22Rv1 (cell line): ENCODE results near the gene AADAT.

Experiments used
- ZFX ChIP-seq: fragments of 450-650 bp; IDR thresholded peaks from 2 replicates; pipeline ENCODE4 v1.6.1; 2017; ENCODE audit warnings: antibody characterized with exemption, borderline replicate concordance
- TF ChIP-seq, protein P1 (sequence below): fragments of 450-650 bp; IDR thresholded peaks from 2 replicates; pipeline ENCODE4 v1.5.1; 2017; ENCODE audit warnings: mild to moderate bottlenecking

DNA sequence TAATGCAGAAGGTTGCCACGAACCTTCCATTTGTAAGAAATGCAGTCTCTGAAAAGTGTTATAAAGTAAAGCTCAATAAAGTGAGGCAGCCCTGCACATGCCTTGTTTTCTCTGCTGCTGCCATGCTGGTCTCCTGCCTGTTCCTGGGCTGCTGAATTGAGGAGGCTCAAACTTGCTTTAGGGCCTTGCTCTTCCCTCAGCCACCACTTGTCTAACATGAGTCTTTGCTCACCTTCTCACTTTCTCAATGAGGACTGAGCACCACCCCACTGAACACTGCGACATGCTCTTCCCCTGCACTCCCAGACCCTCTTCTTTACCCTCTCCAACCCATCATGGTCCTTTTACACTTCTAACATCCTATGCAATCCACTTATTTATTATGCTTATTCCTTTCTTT, 38.4 kb downstream of the AADAT start:
- TF ChIP-seq, protein P1, sequence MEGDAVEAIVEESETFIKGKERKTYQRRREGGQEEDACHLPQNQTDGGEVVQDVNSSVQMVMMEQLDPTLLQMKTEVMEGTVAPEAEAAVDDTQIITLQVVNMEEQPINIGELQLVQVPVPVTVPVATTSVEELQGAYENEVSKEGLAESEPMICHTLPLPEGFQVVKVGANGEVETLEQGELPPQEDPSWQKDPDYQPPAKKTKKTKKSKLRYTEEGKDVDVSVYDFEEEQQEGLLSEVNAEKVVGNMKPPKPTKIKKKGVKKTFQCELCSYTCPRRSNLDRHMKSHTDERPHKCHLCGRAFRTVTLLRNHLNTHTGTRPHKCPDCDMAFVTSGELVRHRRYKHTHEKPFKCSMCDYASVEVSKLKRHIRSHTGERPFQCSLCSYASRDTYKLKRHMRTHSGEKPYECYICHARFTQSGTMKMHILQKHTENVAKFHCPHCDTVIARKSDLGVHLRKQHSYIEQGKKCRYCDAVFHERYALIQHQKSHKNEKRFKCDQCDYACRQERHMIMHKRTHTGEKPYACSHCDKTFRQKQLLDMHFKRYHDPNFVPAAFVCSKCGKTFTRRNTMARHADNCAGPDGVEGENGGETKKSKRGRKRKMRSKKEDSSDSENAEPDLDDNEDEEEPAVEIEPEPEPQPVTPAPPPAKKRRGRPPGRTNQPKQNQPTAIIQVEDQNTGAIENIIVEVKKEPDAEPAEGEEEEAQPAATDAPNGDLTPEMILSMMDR, result no peak
- no peak for TF ChIP-seq ZFX
